D721Med (cell line): Measurements from ENCODE around the gene BAHCC1.

Experiments
- DNase-seq: peaks from one replicate; pipeline ENCODE4 v3.0.0; 2011; ENCODE audit warnings: low spot score; ENCODE audit not compliant: insufficient read length
- FAIRE-seq: peaks from 2 replicates; lab custom pipeline; 2011; peaks lifted over from hg19 to GRCh38; lab: Jason Lieb, UNC
- CTCF ChIP-seq: IDR thresholded peaks from 2 replicates; pipeline ENCODE4 v1.5.1; 2012; ENCODE audit warnings: mild to moderate bottlenecking, control low read depth; ENCODE audit not compliant: insufficient read depth; ENCODE audit errors: missing control alignments

The BAHCC1 gene

DNA sequence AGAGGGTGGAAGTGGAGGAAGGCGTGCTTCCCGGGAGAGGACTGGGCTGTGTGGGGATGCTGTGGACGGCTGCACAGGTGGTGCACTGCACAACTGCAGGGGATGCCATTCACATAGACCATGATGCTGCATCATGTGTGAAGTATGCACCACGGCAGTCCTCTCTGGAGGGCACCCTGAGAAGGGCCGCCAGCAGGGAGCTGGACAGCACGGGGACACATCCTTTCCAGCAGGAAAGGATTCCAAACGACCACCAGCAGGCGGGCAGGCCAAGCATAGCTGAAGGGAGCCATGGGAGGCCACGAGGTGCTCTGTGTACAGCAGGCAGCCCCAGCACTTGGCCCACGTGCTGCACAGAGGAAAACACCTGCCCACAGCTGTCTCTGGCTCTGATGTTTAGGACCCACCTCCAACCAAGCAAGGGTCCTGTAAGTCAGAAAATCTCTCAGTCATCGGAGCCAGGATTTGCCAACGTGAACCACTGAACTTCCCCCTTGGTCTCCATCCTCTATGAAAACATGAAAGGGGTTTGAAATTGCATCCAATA lies 107.3 kb downstream of the BAHCC1 start:
- DNase-seq (no peak), FAIRE-seq (no peak)
- TF ChIP-seq CTCF = no peak

GRCh38 chr17:81503619-81504018 lies 108.4 kb downstream of the BAHCC1 start:
- TF ChIP-seq CTCF = no peak
- DNase-seq (no peak), FAIRE-seq (no peak)

DNA sequence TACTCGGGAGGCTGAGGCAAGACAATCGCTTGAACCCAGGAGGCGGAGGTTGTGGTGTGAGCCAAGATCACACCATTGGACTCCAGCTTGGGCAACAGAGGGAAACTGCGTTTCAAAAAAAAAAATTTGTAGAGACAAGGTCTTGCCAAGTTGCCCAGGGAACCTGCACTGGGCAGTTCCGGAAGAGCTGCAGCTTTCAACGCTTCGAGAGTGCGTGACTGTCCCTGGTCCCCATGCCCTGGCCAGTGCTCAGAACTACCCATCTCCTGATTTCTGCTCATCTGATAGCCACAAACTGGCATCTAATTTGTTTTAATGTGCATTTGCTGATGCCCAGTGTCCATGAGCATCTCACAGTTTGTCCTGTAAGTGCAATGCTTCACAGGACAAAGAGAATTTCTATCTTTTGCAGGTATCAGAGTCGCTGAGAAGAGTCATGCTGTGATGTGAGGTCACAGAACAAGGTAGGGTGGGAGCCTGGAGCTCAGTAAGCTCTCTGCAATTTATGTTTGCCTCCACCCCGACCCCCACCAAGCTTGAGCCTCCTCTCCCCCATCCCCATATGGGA lies 113.5 kb downstream of the BAHCC1 start:
- DNase-seq (no peak), FAIRE-seq (no peak)
- no peak for TF ChIP-seq CTCF

DNA sequence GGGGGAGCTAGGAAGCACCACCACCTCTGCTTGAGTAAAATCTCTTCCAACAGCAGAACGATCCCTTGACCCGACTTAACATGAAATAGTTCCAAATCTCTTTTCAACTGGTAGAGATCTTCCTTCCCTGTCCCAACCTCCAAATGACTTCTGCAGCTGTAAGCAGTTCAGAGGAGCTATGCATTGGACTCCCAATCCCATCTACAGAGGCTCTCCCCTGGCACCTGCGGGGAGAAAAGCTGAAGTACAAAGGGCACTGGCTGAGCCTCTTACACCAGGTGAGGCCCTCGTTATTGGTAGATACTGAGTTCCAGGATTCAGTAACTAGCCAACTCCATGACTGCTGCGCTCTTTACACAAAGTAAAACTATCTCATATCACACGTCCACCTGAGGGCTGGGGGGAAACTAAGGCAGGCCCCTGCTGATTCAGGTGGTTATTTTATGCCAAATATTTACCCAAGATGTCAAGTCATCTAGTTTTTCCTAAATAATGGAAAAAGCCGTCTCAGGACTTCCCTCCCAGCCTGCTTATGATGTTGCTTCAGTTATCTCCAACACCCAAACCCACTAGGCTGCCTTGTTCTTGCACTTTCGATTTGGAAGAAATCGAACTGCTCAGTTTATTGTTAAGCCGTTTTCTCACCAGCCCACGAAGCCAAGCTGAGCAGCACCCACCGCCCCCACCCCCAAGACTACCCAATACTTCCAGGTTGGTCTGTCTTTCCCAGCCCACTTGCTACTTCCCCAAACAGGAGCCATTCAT lies 114.1 kb downstream of the BAHCC1 start:
- TF ChIP-seq CTCF = no peak
- DNase-seq (no peak), FAIRE-seq (no peak)

DNA sequence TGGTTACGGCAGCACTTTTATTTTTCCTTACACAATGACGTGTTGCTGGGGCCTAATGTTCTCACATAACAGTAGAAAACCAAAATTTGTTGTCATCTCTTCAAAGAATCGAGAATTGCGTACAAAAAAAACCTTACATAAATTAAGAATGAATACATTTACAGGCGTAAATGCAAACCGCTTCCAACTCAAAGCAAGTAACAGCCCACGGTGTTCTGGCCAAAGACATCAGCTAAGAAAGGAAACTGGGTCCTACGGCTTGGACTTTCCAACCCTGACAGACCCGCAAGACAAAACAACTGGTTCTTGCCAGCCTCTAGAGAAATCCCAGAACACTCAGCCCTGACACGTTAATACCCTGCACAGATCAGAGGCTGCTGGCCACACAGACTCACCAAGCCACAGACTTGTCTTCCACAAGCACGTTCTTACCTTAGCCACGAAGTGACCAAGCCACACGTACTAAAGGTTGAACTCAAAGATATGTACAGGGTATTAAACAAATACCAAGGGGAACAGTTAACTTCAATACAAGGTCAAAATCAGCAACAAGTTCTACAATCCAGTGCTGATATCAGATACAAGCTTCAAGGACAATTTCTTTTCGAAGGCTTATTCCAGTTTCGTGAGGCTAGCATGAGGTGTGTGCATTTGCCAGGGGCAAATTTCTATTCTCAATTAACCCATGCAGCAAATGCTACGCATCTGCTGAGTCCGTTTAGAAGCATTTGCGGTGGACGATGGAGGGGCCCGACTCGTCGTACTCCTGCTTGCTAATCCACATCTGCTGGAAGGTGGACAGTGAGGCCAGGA lies 114.9 kb downstream of the BAHCC1 start:
- no peak for DNase-seq
- no peak for FAIRE-seq
- no peak for TF ChIP-seq CTCF

- no peak for FAIRE-seq
- TF ChIP-seq CTCF = no peak
- DNase-seq = no peak
These were observed 115.7 kb downstream of the BAHCC1 start for GRCh38 chr17:81510785-81511553.
